Activated T-cell treated with anti-CD3 and anti-CD28 coated beads for 48 hours (primary cell): ENCODE results near the gene SLC35G3.
"Not testable (repeated sequence)": the region's sequence is repeated elsewhere in the genome, so short reads cannot be mapped to it uniquely, and the experiment has no call there.

Experiments used
- DNase-seq: peaks from one replicate; pipeline ENCODE4 v3.0.0-alpha.2; 2020; ENCODE audit warnings: low read depth

SLC35G3 gene

GRCh38 chr17:35164716-35165115 lies 29.5 kb downstream of the SLC35G3 start:
- no peak for DNase-seq

GRCh38 chr17:35163886-35164285 lies 30.3 kb downstream of the SLC35G3 start:
- no peak for DNase-seq

GRCh38 chr17:35162755-35163154 lies 31.4 kb downstream of the SLC35G3 start:
- no peak for DNase-seq

- no peak for DNase-seq
Observed at GRCh38 chr17:35161281-35161761, 32.9 kb downstream of the SLC35G3 start.

DNA sequence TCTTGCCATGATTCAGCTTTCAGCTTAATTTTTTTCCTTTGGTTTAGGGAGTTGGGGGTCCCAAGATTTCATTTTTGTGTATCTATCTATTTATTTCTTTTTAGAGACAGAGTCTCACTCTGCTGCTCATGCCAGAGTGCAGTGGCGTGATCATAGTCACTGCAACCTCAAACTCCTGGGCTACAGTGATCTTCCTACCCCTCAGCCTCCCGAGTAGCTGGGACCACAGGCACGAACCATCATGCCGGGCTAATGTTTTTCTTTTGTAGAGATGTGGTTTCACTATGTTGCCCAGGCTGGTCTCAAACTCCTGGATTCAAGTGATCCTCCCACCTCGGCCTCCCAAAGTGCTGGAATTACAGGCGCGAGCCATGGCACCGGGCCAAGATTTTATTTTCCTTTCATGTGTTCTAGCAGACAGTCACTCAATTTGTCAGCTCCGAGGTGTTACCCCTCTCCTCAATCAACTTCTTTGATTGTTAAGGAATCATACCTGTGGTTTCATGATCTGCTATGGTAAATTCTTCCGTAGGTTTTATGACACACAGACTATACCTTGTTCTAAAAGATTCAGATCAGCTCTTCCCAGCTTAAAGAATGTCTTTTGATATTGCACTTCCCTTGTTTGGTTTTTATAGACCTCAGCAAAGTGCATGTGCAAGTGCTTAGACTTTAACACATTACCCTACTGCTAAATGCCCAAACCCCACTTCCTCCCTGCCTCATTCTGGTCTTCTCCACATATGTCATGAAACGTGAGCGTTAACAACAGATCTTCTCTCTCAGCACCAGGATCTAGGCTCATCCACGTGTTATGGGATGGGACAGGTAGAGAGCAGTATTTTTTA lies 33.6 kb downstream of the SLC35G3 start:
- DNase-seq, result no peak

GRCh38 chr17:35159940-35160339 lies 34.3 kb downstream of the SLC35G3 start:
- DNase-seq, result no peak

DNA sequence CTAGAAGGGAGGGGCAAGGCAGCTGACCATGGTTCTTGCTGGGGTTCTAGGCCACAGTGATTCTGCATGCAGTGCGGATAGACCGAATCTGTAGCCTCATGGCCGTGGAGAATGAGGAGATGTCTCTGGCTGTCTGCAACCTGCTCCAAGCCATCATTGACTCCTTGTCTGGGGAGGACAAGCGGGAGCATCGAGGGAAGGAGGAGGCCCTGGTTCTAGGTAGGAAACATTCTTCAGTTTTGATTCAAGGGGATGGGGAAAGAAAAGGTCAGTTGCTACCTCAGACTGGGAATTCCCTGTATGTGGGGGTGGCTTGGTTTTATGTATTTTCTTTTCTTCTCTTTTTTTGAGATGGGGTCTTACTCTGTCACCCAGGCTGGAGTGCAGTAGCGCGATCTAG lies 38.9 kb downstream of the SLC35G3 start:
- no peak for DNase-seq

- no peak for DNase-seq
Observed at GRCh38 chr17:35154196-35155165, 39.7 kb downstream of the SLC35G3 start.

GRCh38 chr17:35152421-35153140 lies 41.6 kb downstream of the SLC35G3 start:
- DNase-seq, result no peak

GRCh38 chr17:35151080-35151479 lies 43.1 kb downstream of the SLC35G3 start:
- not testable (repeated sequence) for DNase-seq

DNA sequence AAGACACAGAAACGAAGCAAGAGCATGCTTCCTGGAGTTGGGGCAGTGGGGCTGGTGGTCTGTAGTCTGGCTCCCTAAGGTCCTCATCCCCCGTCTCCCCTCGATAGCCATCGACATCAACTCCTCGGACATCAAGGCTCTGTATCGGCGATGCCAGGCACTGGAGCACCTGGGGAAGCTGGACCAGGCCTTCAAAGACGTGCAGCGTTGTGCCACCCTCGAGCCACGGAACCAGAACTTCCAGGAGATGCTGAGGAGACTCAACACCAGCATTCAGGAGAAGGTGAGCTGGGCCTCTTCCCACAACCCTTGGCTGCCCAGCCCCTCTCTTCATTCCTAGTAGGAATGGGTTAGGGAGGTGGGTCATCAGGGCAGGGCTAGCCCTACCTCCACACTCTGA lies 44.3 kb downstream of the SLC35G3 start:
- DNase-seq, result no peak

DNA sequence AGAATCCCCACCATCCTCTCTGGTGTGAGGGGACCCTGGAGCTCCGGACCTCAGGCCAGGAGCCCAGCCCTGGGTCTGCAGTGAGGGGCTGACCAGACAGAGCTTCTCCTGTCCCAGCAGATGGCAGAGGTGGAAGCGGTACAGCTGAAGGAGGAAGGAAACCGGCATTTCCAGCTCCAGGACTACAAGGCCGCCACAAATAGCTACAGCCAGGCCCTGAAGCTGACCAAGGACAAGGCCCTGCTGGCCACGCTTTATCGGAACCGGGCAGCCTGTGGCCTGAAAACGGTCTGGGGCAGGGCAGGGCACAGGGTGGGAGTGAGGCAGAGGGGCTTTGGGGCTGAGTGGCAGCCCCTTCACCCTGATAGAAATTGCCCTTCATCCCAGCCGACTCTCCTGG lies 46.0 kb downstream of the SLC35G3 start:
- no peak for DNase-seq

- DNase-seq, result no peak
Observed at GRCh38 chr17:35147375-35147905, 46.8 kb downstream of the SLC35G3 start, which contains the start of gene UNC45B. Gene UNC45B, plus strand, starts transcription at chr17:35147817. Its CDS starts 447 bp downstream, at chr17:35148264.

- DNase-seq, result no peak
Observed at GRCh38 chr17:35146214-35146833, 47.9 kb downstream of the SLC35G3 start.

DNA sequence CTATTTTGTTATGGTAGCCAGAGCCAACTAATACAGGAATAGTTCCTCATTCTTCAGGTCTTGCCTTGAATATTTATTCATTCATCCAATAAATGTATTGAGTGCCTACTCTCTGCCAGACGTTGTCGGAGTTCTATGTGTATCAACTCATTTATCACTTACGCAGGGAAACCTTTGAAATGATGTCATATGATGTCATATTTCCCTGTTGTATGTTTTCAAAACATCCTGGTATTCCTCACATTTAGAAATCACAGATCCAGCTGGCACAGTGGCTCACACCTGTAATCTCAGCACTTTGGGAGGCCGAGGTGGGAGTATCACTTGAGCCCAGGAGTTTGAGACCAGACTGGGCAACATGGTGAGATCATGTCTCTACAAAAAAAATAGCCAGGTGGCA lies 49.4 kb downstream of the SLC35G3 start:
- no peak for DNase-seq
